GM12891 (cell line): ENCODE results near the gene PAFAH2.

Experiments used
- POLR2A ChIP-seq: IDR thresholded peaks from 2 replicates; pipeline ENCODE4 v1.6.1; 2011; ENCODE audit warnings: low read depth, low read length, control low read depth
- POLR2AphosphoS5 ChIP-seq: IDR thresholded peaks from 2 replicates; pipeline ENCODE4 v1.6.1; 2011; ENCODE audit warnings: low read depth, low read length, control low read depth
- SPI1 ChIP-seq: IDR thresholded peaks from 2 replicates; pipeline ENCODE4 v1.6.1; 2011; ENCODE audit warnings: low read depth, low read length, control low read depth
- TAF1 ChIP-seq: IDR thresholded peaks from 2 replicates; pipeline ENCODE4 v1.6.1; 2011; ENCODE audit warnings: low read depth, low read length, control low read depth

DNA sequence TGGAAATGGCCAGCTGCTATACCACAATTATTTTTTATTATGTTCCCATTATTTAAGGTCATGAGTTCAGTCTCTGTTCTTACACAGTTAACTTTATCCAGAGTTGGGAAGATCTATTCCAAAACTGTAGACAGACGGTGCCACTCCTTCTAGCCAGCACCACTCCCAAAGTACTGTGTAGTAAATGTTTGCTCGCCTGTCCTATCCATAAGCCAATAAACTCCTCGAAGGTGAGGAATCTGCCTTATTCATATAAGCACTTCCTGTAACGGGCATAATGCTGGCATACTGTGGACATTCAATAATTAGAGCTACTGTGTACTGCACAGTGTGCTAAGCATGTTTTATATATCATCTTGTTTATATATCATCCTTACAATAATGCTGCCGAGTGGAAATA, 65.5 kb downstream of the PAFAH2 start:
- no peak for TF ChIP-seq SPI1
- no peak for TF ChIP-seq POLR2A
- TF ChIP-seq POLR2AphosphoS5 = no peak
- TF ChIP-seq TAF1 = no peak
